Fibroblast of villous mesenchyme (primary cell): Measurements from ENCODE around the gene PAPPA2. TPM values are rescaled to one million over a fixed set of nuclear protein-coding genes. Genes with fewer than 3 reads are reported as not detected.

ENCODE experiments used
- DNase-seq: peaks from one replicate; pipeline ENCODE4 v3.0.0-alpha.2; 2010; ENCODE audit warnings: low read depth
- H3K4me3 ChIP-seq: 2 replicates; pipeline ENCODE4 v1.5.1; 2011; ENCODE audit warnings: low read depth, mild to moderate bottlenecking, low read length
- CTCF ChIP-seq: IDR thresholded peaks from 2 replicates; pipeline ENCODE4 v1.5.1; 2012; ENCODE audit warnings: low read depth, mild to moderate bottlenecking, low read length; ENCODE audit not compliant: insufficient read depth
- total RNA-seq: library from RNA; depleted of rRNA; stranded (reverse); fragments of >200 nt; gene quantifications from 2 replicates; pipeline ENCODE4 v1.2.3, GENCODE V29; 2012

Gene PAPPA2
- total RNA-seq, 1 donor, result 1.3 TPM

GRCh38 chr1:176820391-176821031, 357.5 kb downstream of the PAPPA2 start:
- TF ChIP-seq CTCF, result no peak
- DNase-seq, result no peak

GRCh38 chr1:176826265-176826664, 363.3 kb downstream of the PAPPA2 start:
- DNase-seq, result no peak
- no peak overlapping the region for H3K4me3 ChIP-seq
- TF ChIP-seq CTCF, result no peak

More at GRCh38 chr1:176820391-176821031, 357.5 kb downstream of the PAPPA2 start:
- no peak overlapping the region for H3K4me3 ChIP-seq

- no peak for DNase-seq
- no peak overlapping the region for H3K4me3 ChIP-seq
- TF ChIP-seq CTCF, result no peak
Measured at GRCh38 chr1:176829261-176829660, 366.3 kb downstream of the PAPPA2 start.

GRCh38 chr1:176831150-176831549, 368.2 kb downstream of the PAPPA2 start:
- no peak for DNase-seq
- no peak for TF ChIP-seq CTCF

GRCh38 chr1:176837708-176838107, 374.7 kb downstream of the PAPPA2 start:
- DNase-seq, result no peak
- H3K4me3 ChIP-seq, result no peak overlapping the region
- TF ChIP-seq CTCF, result no peak

More at GRCh38 chr1:176831150-176831549, 368.2 kb downstream of the PAPPA2 start:
- H3K4me3 ChIP-seq, result no peak overlapping the region

- no peak overlapping the region for H3K4me3 ChIP-seq
- DNase-seq, result no peak
- no peak for TF ChIP-seq CTCF
Measured at GRCh38 chr1:176838276-176838995, 375.5 kb downstream of the PAPPA2 start.
